ENCODE results near the gene WDR18.

GRCh38 chr19:1037621-1038064 is 53.5 kb downstream of the WDR18 start:
- no peak for TF ChIP-seq CTCF (conservative IDR thresholded peaks at IDR 0.05; ENCODE audit: low read depth, low read length)
- TF ChIP-seq EZH2 (IDR thresholded peaks at IDR 0.05; ENCODE audit: low read length, unreplicated experiment) = no peak
- no peak for TF ChIP-seq EZH2phosphoT487 (IDR thresholded peaks at IDR 0.05; ENCODE audit: borderline replicate concordance, low read length)
